Chondrocyte (in vitro differentiated cells): ENCODE results near the gene SLC43A2. TPM values are rescaled to one million over a fixed set of nuclear protein-coding genes. Genes with fewer than 3 reads are reported as not detected.

ENCODE experiments used
- DNase-seq: peaks from one replicate; pipeline ENCODE4 v3.0.0; 2021; ENCODE audit warnings: mixed read lengths, low spot score
- H3K27ac Mint-ChIP-seq: one replicate; pipeline ENCODE4 v1.8.0; 2021; ENCODE audit warnings: mild to moderate bottlenecking, moderate library complexity, mixed read lengths; ENCODE audit not compliant: unreplicated experiment
- H3K27me3 Mint-ChIP-seq: 2 replicates; pipeline ENCODE4 v1.8.0; 2021; ENCODE audit warnings: low read depth, mixed read lengths
- H3K36me3 Mint-ChIP-seq: 2 replicates; pipeline ENCODE4 v1.8.0; 2021; ENCODE audit warnings: low read depth, mixed read lengths
- H3K4me1 Mint-ChIP-seq: 2 replicates; pipeline ENCODE4 v1.8.0; 2021; ENCODE audit warnings: low read depth, mild to moderate bottlenecking, mixed read lengths
- H3K4me3 Mint-ChIP-seq: one replicate; pipeline ENCODE4 v1.8.0; 2021; ENCODE audit warnings: mild to moderate bottlenecking, moderate library complexity, mixed read lengths; ENCODE audit not compliant: unreplicated experiment
- H3K9me3 Mint-ChIP-seq: 2 replicates; pipeline ENCODE4 v1.8.0; 2021; ENCODE audit warnings: low read depth, mixed read lengths
- total RNA-seq: library from RNA; stranded (reverse); gene quantifications from 3 replicates; pipeline ENCODE4 v1.2.1, GENCODE V29; 2021
- TF ChIP-seq, protein P1 (sequence below): fragments of 200-600 bp; sonication (generic); IDR thresholded peaks from 2 replicates; pipeline ENCODE4 v1.5.0; 2021; ENCODE audit warnings: antibody characterized with exemption, mild to moderate bottlenecking, moderate library complexity

The SLC43A2 gene
- total RNA-seq, 1 donor from 2014 or later: 3.3 TPM

DNA sequence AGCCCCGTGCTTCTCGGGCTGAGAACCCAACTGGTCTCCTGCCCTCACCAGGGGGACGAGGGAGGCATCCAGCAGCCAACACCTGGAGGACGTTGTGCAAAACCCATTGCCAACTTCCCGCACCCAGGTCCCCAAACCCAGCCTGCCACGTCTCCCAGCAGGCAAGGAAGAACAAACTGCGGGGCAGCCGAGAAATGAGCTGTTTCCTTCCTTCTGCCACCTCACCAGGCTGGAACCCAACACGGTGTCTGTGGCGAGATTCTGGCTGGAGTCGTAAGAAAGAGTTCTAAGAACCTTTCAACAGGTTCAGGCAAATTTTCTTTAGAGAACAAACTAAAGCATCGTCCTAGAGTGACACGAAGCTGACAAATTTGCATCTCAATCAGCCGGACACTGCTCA is 3.6 kb downstream of the SLC43A2 start:
- TF ChIP-seq, protein P1, sequence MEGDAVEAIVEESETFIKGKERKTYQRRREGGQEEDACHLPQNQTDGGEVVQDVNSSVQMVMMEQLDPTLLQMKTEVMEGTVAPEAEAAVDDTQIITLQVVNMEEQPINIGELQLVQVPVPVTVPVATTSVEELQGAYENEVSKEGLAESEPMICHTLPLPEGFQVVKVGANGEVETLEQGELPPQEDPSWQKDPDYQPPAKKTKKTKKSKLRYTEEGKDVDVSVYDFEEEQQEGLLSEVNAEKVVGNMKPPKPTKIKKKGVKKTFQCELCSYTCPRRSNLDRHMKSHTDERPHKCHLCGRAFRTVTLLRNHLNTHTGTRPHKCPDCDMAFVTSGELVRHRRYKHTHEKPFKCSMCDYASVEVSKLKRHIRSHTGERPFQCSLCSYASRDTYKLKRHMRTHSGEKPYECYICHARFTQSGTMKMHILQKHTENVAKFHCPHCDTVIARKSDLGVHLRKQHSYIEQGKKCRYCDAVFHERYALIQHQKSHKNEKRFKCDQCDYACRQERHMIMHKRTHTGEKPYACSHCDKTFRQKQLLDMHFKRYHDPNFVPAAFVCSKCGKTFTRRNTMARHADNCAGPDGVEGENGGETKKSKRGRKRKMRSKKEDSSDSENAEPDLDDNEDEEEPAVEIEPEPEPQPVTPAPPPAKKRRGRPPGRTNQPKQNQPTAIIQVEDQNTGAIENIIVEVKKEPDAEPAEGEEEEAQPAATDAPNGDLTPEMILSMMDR: no peak
- Mint-ChIP-seq H3K4me3 (no peak overlapping the region), H3K36me3 (no peaks in the 10 kb centered on the region), H3K4me1 (peaks cover 4% of the 10 kb centered on the region), H3K9me3 (no peaks in the 10 kb centered on the region), H3K27me3 (peaks cover 3% of the 10 kb centered on the region), H3K27ac (no peak overlapping the region)
- no peak for DNase-seq

DNA sequence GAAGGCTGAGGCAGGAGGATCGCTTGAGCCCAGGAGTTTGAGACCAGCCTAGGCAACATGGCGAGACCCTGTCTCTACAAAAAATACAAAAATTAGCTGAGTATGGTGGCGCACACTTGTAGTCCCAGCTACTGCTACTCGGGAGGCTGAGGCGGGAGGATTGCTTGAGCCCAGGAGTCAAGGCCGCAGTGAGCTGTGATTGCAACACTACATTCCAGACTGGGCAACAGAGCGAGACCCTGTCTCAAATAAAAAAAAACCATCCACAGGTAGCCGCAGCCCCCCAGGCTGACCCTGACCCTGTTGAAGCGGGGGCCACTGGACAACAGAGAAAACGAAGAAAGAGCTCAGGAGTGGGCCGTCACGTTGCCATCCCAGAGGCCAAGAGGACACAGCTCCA is 4.0 kb downstream of the SLC43A2 start:
- Mint-ChIP-seq H3K27ac (no peak overlapping the region), H3K36me3 (no peaks in the 10 kb centered on the region), H3K27me3 (peaks cover 3% of the 10 kb centered on the region), H3K4me1 (peaks cover 3% of the 10 kb centered on the region), H3K9me3 (no peaks in the 10 kb centered on the region), H3K4me3 (no peak overlapping the region)
- TF ChIP-seq, protein P1: no peak
- DNase-seq: no peak

DNA sequence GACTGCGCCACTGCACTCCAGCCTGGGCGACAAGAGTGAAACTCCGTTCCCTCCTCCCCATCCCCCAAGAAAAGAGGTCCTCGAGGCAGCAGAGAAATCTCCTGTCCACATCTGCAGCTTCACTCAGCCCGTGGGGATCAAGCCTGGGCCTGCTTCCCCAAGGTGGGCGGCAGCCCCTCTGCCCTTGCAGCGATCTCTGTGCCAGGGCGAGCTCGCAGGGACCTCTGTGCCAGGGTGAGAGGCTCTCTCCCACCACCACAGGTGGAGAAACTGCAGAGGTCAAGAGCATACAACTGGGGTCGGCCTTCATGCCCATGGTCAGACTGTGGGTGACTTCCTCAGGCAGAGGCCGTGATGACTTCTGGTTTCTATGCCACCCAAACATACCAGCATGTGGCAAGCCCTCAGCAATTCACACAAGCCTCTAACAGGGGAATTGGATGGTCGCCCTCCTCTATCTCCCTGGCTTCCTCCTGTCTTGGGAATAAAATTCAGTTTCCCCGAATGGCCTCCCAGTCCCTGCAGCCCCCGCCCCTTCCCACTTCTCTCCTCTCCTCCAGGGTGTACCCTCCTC is 5.5 kb downstream of the SLC43A2 start:
- TF ChIP-seq, protein P1: no peak
- Mint-ChIP-seq H3K27ac (no peak overlapping the region), H3K4me3 (no peak overlapping the region), H3K27me3 (peaks cover 3% of the 10 kb centered on the region), H3K4me1 (peaks cover 3% of the 10 kb centered on the region), H3K36me3 (no peaks in the 10 kb centered on the region), H3K9me3 (no peaks in the 10 kb centered on the region)
- DNase-seq: no peak

DNA sequence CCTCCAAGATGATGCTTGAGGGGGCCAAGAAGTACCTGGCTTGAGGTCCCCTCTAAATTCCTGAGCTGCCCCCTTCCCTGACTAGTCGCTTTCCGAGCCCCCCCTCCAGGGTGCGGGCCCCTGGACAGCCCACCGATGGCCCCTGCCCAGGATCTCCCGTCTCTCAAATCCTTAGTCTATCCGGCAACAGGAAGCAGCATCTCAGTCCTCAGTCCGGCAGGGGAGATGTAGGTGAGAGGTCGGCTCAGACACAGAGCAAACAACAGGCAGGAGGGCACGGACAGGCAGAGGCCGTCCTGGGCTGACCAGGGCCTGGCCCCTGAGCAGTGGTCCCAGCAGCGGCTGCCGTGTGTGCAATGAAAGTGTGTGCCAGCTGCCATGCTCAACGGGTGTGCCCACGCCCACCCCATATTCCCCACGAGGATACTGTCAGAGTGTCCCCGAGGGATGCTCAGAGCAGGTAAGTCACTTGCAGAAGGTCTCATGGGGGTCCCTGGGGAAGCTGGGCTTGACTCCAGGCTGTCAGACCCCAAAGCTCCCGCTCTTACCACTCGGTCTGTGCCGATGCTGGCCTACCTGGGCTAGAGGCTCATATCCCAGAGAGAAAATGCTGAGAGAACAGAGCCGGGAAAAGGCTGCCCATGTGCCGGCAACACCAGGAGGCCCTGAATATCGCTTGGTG is 7.2 kb downstream of the SLC43A2 start:
- peaks cover 3% of the 10 kb centered on the region for H3K27me3 Mint-ChIP-seq
- H3K4me1 Mint-ChIP-seq: peaks cover 5% of the 10 kb centered on the region
- H3K4me3 Mint-ChIP-seq: no peak overlapping the region
- no peaks in the 10 kb centered on the region for H3K36me3 Mint-ChIP-seq
- DNase-seq: no peak
- H3K27ac Mint-ChIP-seq: no peak overlapping the region
- TF ChIP-seq, protein P1: no peak
- no peaks in the 10 kb centered on the region for H3K9me3 Mint-ChIP-seq

DNA sequence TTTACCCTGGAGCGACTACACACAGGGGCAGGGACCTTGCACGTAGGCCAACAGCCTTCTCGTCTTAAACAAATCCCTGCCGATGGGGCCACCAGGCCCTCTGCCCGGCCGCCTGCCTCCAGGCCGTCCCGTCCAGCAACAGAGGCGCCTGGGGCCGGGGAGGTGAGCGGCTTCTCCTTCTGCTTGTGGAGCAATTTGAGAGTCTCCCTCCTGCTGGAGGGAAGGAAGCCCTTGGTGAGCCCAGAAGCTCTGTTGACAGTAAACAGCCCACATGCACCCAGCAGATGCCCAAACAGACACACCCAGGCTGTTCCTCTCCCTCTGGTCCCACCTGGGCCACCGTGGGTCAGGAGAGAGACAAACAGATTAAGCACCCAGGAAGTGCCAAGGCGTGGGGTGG is 8.1 kb downstream of the SLC43A2 start:
- H3K9me3 Mint-ChIP-seq: no peaks in the 10 kb centered on the region
- no peak overlapping the region for H3K27ac Mint-ChIP-seq
- H3K4me1 Mint-ChIP-seq: peaks cover 5% of the 10 kb centered on the region
- no peaks in the 10 kb centered on the region for H3K36me3 Mint-ChIP-seq
- TF ChIP-seq, protein P1: no peak
- H3K27me3 Mint-ChIP-seq: no peaks in the 10 kb centered on the region
- no peak for DNase-seq
- no peak overlapping the region for H3K4me3 Mint-ChIP-seq
